ENCODE measurements around the gene PPP4R2. TPM values are rescaled to one million over a fixed set of nuclear protein-coding genes. Genes with fewer than 3 reads are reported as not detected.

Gene PPP4R2
- total and polyA plus RNA-seq, 10 of the 15 experiments (the other 5 are each of a cell fraction or from before 2014, with no cell fraction given), result 16.7 to 83.4 (median 38.9) TPM

GRCh38 chr3:73024836-73025235, 28.2 kb downstream of the PPP4R2 start:
- no peak for FAIRE-seq
- SMC1A ChIA-PET (ENCODE audit: uncharacterized antibody, unreplicated experiment), result interaction anchor here (1.1 to 2.1 kb wide), 7 partner anchors 12 to 177 kb away, joined by 3 to 5 read pairs (median 4); partner anchors contain the start of gene SHQ1
- POLR2A ChIA-PET, result interaction anchor here (1.3 kb wide), 1 partner anchor 69 kb away, joined by 4 read pairs; no protein-coding TSS in a partner anchor
- RAD21 ChIA-PET (ENCODE audit: unreplicated experiment), result interaction anchor here (1.4 kb wide), 2 partner anchors 9 to 31 kb away, joined by 4 to 6 read pairs; no protein-coding TSS in a partner anchor
- intact Hi-C loops (cut with micrococcal nuclease; ENCODE audit: unreplicated experiment) (no loop called here), in situ Hi-C loops (cut with MboI) (no loop called here)
- CTCF ChIA-PET, result interaction anchor here (0.8 to 3.7 kb wide), 5 partner anchors 11 to 78 kb away, joined by 3 to 15 read pairs (median 3); no protein-coding TSS in a partner anchor
- H3K36me3 ChIP-seq (ENCODE audit: control insufficient read depth in 2 of 2, insufficient read depth in 2 of 2, low read length in 1 of 2), result no peaks in the 10 kb centered on the region; a peak in 2 of 4 replicates
- BruUV-seq (replicated peaks), result no TSS peak
- no peak overlapping the region for H2AFZ ChIP-seq (ENCODE audit: control insufficient read depth, low read depth, low read length)
- H3K4me1 ChIP-seq (ENCODE audit: control insufficient read depth, insufficient read depth, low read length), result peaks cover 10% of the 10 kb centered on the region
- no peak overlapping the region for H3K9ac ChIP-seq (ENCODE audit: control insufficient read depth, insufficient read depth, low read length)
- no peaks in the 10 kb centered on the region; the same call in 2 of the 3 replicates for H3K9me3 ChIP-seq (replicated peaks; ENCODE audit: control insufficient read depth, insufficient read depth, low read length)
- no peak overlapping the region for H3K27ac ChIP-seq (ENCODE audit: control insufficient read depth, insufficient read depth)
- H3K4me3 ChIP-seq, result no peak overlapping the region
- H3K27me3 ChIP-seq (replicated peaks in 1 of 2; ENCODE audit: control insufficient read depth in 2 of 2, insufficient read depth in 2 of 2, low read length in 1 of 2), result no peaks in the 10 kb centered on the region
- no peak for TF ChIP-seq GATAD2B (conservative IDR thresholded peaks at IDR 0.05; ENCODE audit: low read depth)
- no peak for TF ChIP-seq TCF7 (IDR thresholded peaks at IDR 0.05; ENCODE audit: borderline replicate concordance)
- TF ChIP-seq NFYB (IDR thresholded peaks at IDR 0.05; ENCODE audit: insufficient read depth, low read depth, low read length), result 0 out of 2 replicates have a peak, but pooled peaks have one; percentile 39
- peak; percentile 35 for ATAC-seq
- H3K4me2 ChIP-seq (ENCODE audit: control insufficient read depth, insufficient read depth), result no peak overlapping the region
- DNase-seq (ENCODE audit: low read depth, low spot score), result no peak
- peaks cover 96% of the 10 kb centered on the region for H3K79me2 ChIP-seq (ENCODE audit: control insufficient read depth, insufficient read depth, low read length)
- H4K20me1 ChIP-seq (ENCODE audit: control insufficient read depth, insufficient read depth), result no peaks in the 10 kb centered on the region; the same call in 1 of the 2 replicates

GRCh38 chr3:73026111-73026759, 29.6 kb downstream of the PPP4R2 start:
- DNase-seq (ENCODE audit: low read depth, low spot score) (no peak), FAIRE-seq (no peak), ATAC-seq (no peak)
- BruUV-seq (replicated peaks), result no TSS peak
- no peak overlapping the region for H3K4me3 ChIP-seq
- H3K27me3 ChIP-seq (replicated peaks in 1 of 2; ENCODE audit: control insufficient read depth in 2 of 2, insufficient read depth in 2 of 2, low read length in 1 of 2), result no peaks in the 10 kb centered on the region
- RAD21 ChIA-PET (ENCODE audit: unreplicated experiment), result interaction anchor here (1.4 kb wide), 2 partner anchors 8 to 30 kb away, joined by 4 to 6 read pairs; no protein-coding TSS in a partner anchor
- intact Hi-C loops (cut with micrococcal nuclease; ENCODE audit: unreplicated experiment) (no loop called here), in situ Hi-C loops (cut with MboI) (no loop called here)
- peaks cover 96% of the 10 kb centered on the region for H3K79me2 ChIP-seq (ENCODE audit: control insufficient read depth, insufficient read depth, low read length)
- SMC1A ChIA-PET (ENCODE audit: uncharacterized antibody, unreplicated experiment), result interaction anchor here (0.7 to 2.1 kb wide), 8 partner anchors 8 to 178 kb away, joined by 3 to 5 read pairs (median 4); partner anchors contain the start of gene SHQ1
- peaks cover 10% of the 10 kb centered on the region for H3K4me1 ChIP-seq (ENCODE audit: control insufficient read depth, insufficient read depth, low read length)
- no peak overlapping the region for H2AFZ ChIP-seq (ENCODE audit: control insufficient read depth, low read depth, low read length)
- no peak overlapping the region for H3K27ac ChIP-seq (ENCODE audit: control insufficient read depth, insufficient read depth)
- no peak overlapping the region for H3K4me2 ChIP-seq (ENCODE audit: control insufficient read depth, insufficient read depth)
- no peaks in the 10 kb centered on the region; the same call in 2 of the 3 replicates for H3K9me3 ChIP-seq (replicated peaks; ENCODE audit: control insufficient read depth, insufficient read depth, low read length)
- 90% methylated on average over 6 of the region's 6 CpGs for WGBS (ENCODE audit: insufficient coverage, insufficient replicate concordance, low lambda C conversion rate, missing lambda C conversion rate)
- no peak overlapping the region for H3K9ac ChIP-seq (ENCODE audit: control insufficient read depth, insufficient read depth, low read length)
- no peaks in the 10 kb centered on the region; a peak in 3 of 4 replicates for H3K36me3 ChIP-seq (ENCODE audit: control insufficient read depth in 2 of 2, insufficient read depth in 2 of 2, low read length in 1 of 2)
- POLR2A ChIA-PET, result no interaction called here
- no peaks in the 10 kb centered on the region; the same call in 1 of the 2 replicates for H4K20me1 ChIP-seq (ENCODE audit: control insufficient read depth, insufficient read depth)
- CTCF ChIA-PET, result interaction anchor here (1.2 to 3.7 kb wide), 2 partner anchors 28 to 30 kb away, joined by 3 to 15 read pairs; no protein-coding TSS in a partner anchor
- TF ChIP-seq ZNF217 (IDR thresholded peaks at IDR 0.05) (no peak), MAX (IDR thresholded peaks at IDR 0.05; ENCODE audit: low read depth, low read length) (no peak), TCF12 (IDR thresholded peaks at IDR 0.05; ENCODE audit: low read depth, low read length) (no peak), CEBPB (IDR thresholded peaks at IDR 0.05; ENCODE audit: borderline replicate concordance in 1 of 2, low read depth in 2 of 2, low read length in 2 of 2) (no peak), PAX8 (IDR thresholded peaks at IDR 0.05) (no peak), E2F4 (IDR thresholded peaks at IDR 0.05; ENCODE audit: low read depth, low read length) (no peak), MYC (IDR thresholded peaks at IDR 0.05; ENCODE audit: insufficient read depth, insufficient read length, insufficient replicate concordance, low read length, severe bottlenecking) (no peak), ASH2L (IDR thresholded peaks at IDR 0.05; ENCODE audit: borderline replicate concordance, low read depth) (no peak), MXI1 (IDR thresholded peaks at IDR 0.05; ENCODE audit: low read depth, low read length) (no peak), MEF2B (IDR thresholded peaks at IDR 0.05; ENCODE audit: partially characterized antibody, poor library complexity, severe bottlenecking) (no peak), KAT2A (conservative IDR thresholded peaks at IDR 0.05; ENCODE audit: control insufficient read depth, low read depth, low read length) (no peak), SPI1 (IDR thresholded peaks at IDR 0.05; ENCODE audit: borderline replicate concordance, insufficient read depth, low read depth, low read length) (no peak)
